ENCODE results near the gene RAMAC.

DNA sequence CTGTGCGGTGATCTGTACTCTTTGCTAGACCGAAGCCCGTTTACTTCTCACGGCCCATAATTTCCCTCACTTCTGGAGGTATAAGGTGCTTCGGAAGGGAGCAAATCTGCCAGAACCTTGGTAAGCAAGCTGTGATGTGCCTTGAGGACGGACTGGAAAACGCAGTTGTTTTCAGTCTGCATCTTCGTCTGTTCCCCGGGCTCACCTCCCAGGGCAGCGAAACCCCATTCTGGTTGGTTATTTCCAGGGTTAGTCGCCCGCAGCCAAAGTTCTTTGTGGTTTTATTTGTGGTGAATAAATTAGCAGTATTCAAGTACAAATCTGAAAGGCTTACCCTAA, 401 bp downstream of the RAMAC start:
- TF ChIP-seq EP300 (IDR thresholded peaks at IDR 0.05; ENCODE audit: borderline replicate concordance), result no peak
- TF ChIP-seq NFIC (IDR thresholded peaks at IDR 0.05), result no peak
- TF ChIP-seq, protein P1, sequence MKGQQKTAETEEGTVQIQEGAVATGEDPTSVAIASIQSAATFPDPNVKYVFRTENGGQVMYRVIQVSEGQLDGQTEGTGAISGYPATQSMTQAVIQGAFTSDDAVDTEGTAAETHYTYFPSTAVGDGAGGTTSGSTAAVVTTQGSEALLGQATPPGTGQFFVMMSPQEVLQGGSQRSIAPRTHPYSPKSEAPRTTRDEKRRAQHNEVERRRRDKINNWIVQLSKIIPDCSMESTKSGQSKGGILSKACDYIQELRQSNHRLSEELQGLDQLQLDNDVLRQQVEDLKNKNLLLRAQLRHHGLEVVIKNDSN (IDR thresholded peaks at IDR 0.05), result no peak
- no peak for TF ChIP-seq YY1 (IDR thresholded peaks at IDR 0.05; ENCODE audit: low read depth)
- TF ChIP-seq CEBPB (IDR thresholded peaks at IDR 0.05), result no peak
- TF ChIP-seq TAF1 (IDR thresholded peaks at IDR 0.05; ENCODE audit: low read depth), result no peak
- TF ChIP-seq EGR1 (IDR thresholded peaks at IDR 0.05), result no peak
- TF ChIP-seq, protein P2, sequence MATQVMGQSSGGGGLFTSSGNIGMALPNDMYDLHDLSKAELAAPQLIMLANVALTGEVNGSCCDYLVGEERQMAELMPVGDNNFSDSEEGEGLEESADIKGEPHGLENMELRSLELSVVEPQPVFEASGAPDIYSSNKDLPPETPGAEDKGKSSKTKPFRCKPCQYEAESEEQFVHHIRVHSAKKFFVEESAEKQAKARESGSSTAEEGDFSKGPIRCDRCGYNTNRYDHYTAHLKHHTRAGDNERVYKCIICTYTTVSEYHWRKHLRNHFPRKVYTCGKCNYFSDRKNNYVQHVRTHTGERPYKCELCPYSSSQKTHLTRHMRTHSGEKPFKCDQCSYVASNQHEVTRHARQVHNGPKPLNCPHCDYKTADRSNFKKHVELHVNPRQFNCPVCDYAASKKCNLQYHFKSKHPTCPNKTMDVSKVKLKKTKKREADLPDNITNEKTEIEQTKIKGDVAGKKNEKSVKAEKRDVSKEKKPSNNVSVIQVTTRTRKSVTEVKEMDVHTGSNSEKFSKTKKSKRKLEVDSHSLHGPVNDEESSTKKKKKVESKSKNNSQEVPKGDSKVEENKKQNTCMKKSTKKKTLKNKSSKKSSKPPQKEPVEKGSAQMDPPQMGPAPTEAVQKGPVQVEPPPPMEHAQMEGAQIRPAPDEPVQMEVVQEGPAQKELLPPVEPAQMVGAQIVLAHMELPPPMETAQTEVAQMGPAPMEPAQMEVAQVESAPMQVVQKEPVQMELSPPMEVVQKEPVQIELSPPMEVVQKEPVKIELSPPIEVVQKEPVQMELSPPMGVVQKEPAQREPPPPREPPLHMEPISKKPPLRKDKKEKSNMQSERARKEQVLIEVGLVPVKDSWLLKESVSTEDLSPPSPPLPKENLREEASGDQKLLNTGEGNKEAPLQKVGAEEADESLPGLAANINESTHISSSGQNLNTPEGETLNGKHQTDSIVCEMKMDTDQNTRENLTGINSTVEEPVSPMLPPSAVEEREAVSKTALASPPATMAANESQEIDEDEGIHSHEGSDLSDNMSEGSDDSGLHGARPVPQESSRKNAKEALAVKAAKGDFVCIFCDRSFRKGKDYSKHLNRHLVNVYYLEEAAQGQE (IDR thresholded peaks at IDR 0.05; ENCODE audit: low read depth), result no peak
- TF ChIP-seq RAD21 (IDR thresholded peaks at IDR 0.05; ENCODE audit: low read depth), result no peak
- TF ChIP-seq, protein P3, sequence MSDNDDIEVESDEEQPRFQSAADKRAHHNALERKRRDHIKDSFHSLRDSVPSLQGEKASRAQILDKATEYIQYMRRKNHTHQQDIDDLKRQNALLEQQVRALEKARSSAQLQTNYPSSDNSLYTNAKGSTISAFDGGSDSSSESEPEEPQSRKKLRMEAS (IDR thresholded peaks at IDR 0.05), result no peak
- no peak for TF ChIP-seq FOXM1 (IDR thresholded peaks at IDR 0.05; ENCODE audit: borderline replicate concordance, low read depth)
- no peak for TF ChIP-seq TEAD4 (IDR thresholded peaks at IDR 0.05)
- TF ChIP-seq TCF12 (IDR thresholded peaks at IDR 0.05; ENCODE audit: low read depth), result no peak

All from Ishikawa (cell line).